ENCODE data around the gene CDHR2.
"Not testable (repeated sequence)": the region's sequence is repeated elsewhere in the genome, so short reads cannot be mapped to it uniquely, and the experiment has no call there.

Gene CDHR2

GRCh38 chr5:176597417-176598389 lies 48.6 kb downstream of the CDHR2 start:
- no peak overlapping the region for H3K4me3 ChIP-seq (ENCODE audit: low read depth, low read length)
- TF ChIP-seq CTCF (IDR thresholded peaks at IDR 0.05; ENCODE audit: low read depth, low read length, missing control alignments) = no peak
- DNase-seq (ENCODE audit: low read depth) = no peak
- in situ Hi-C loops (cut with HindIII; ENCODE audit: low sequenced_read_pairs) = no loop called here

GRCh38 chr5:176599749-176600430 lies 50.7 kb downstream of the CDHR2 start:
- DNase-seq (ENCODE audit: low read depth); H3K4me3 ChIP-seq (ENCODE audit: low read depth, low read length); in situ Hi-C loops (cut with HindIII; ENCODE audit: low sequenced_read_pairs): not testable (repeated sequence)

GRCh38 chr5:176601901-176602482 lies 52.9 kb downstream of the CDHR2 start:
- no peak for DNase-seq (ENCODE audit: low read depth)
- no peak overlapping the region for H3K4me3 ChIP-seq (ENCODE audit: low read depth, low read length)
- TF ChIP-seq CTCF (IDR thresholded peaks at IDR 0.05; ENCODE audit: low read depth, low read length, missing control alignments) = no peak
- in situ Hi-C loops (cut with HindIII; ENCODE audit: low sequenced_read_pairs) = no loop called here

GRCh38 chr5:176603091-176603490 lies 53.9 kb downstream of the CDHR2 start:
- in situ Hi-C loops (cut with HindIII; ENCODE audit: low sequenced_read_pairs) = no loop called here
- DNase-seq (ENCODE audit: low read depth) = no peak
- H3K4me3 ChIP-seq (ENCODE audit: low read depth, low read length) = no peak overlapping the region
- TF ChIP-seq CTCF (IDR thresholded peaks at IDR 0.05; ENCODE audit: low read depth, low read length, missing control alignments) = no peak

GRCh38 chr5:176606032-176606431 lies 56.9 kb downstream of the CDHR2 start:
- H3K4me3 ChIP-seq (ENCODE audit: low read depth, low read length) = no peak overlapping the region
- in situ Hi-C loops (cut with HindIII; ENCODE audit: low sequenced_read_pairs) = no loop called here
- no peak for DNase-seq (ENCODE audit: low read depth)
- no peak for TF ChIP-seq CTCF (IDR thresholded peaks at IDR 0.05; ENCODE audit: low read depth, low read length, missing control alignments)

- TF ChIP-seq CTCF (IDR thresholded peaks at IDR 0.05; ENCODE audit: low read depth, low read length, missing control alignments) = no peak
- no peak for DNase-seq (ENCODE audit: low read depth)
- no peak overlapping the region for H3K4me3 ChIP-seq (ENCODE audit: low read depth, low read length)
- in situ Hi-C loops (cut with HindIII; ENCODE audit: low sequenced_read_pairs) = no loop called here
Measured at GRCh38 chr5:176606875-176607274, 57.7 kb downstream of the CDHR2 start.
